Uterus (tissue), 4 donors: ENCODE results near the gene AUTS2. TPM values are rescaled to one million over a fixed set of nuclear protein-coding genes. Genes with fewer than 3 reads are reported as not detected.

Source experiments
- DNase-seq, 2 donors: peaks; one replicate each; pipeline ENCODE4 v3.0.0-alpha.2; 2019 to 2020
- H3K27ac ChIP-seq, 2 donors: fragments of 200-600 bp; sonication (generic); 1 replicate in 1 of 2; 2 replicates in 1 of 2; pipeline ENCODE4 v1.5.1; 2016 to 2018
- H3K27me3 ChIP-seq, 2 donors: fragments of 200-600 bp; sonication (generic); one replicate each; pipeline ENCODE4 v1.5.1; 2018 to 2019; ENCODE audit warnings: control low read depth in 1 of 2
- H3K36me3 ChIP-seq, 2 donors: fragments of 200-600 bp; sonication (generic); one replicate each; pipeline ENCODE4 v1.5.1; 2019; ENCODE audit warnings: control low read depth in 1 of 2
- H3K4me1 ChIP-seq, 2 donors: fragments of 200-600 bp; sonication (generic); one replicate each; pipeline ENCODE4 v1.5.1; 2018 to 2019; ENCODE audit warnings: control low read depth in 1 of 2
- H3K4me3 ChIP-seq, 2 donors: fragments of 200-600 bp; sonication (generic); 1 replicate in 1 of 2; 2 replicates in 1 of 2; pipeline ENCODE4 v1.5.1; 2018 to 2019; ENCODE audit warnings: mild to moderate bottlenecking in 1 of 2
- H3K9me3 ChIP-seq, 2 donors: fragments of 200-600 bp; sonication (generic); one replicate each; pipeline ENCODE4 v1.5.1; 2019; ENCODE audit warnings: control low read depth in 1 of 2
- CTCF ChIP-seq, 4 experiments: fragments of 200-600 bp in 2 of 4; fragments of 450-650 bp in 2 of 4; sonication (generic) in 2 of 4; IDR thresholded peaks; one replicate each; pipeline ENCODE4 v1.5.1; 2016 to 2019; ENCODE audit warnings: antibody characterized with exemption in 4 of 4, mild to moderate bottlenecking in 2 of 4, moderate library complexity in 1 of 4
- POLR2A ChIP-seq, 2 donors: fragments of 450-650 bp; IDR thresholded peaks; one replicate each; pipeline ENCODE4 v1.6.1; 2016; ENCODE audit warnings: antibody characterized with exemption in 2 of 2, mild to moderate bottlenecking in 1 of 2, moderate library complexity in 1 of 2
- intact Hi-C: fragments of 100-400 bp; cut with DNase I; formaldehyde crosslinking; loops from one replicate; pipeline ENCODE4 v1.15.1; 2023; ENCODE audit warnings: low total_unique reads
- total RNA-seq, 4 donors: library from RNA; depleted of rRNA in 3 of 4; stranded (reverse); fragments of >200 nt in 3 of 4; gene quantifications; one replicate each; pipeline versions ENCODE4 v1.1.0 to v1.2.4, GENCODE V29; 2014 to 2023
- donor health status: DM: yes; HTN: yes; CAD: no.

Gene AUTS2
- total RNA-seq, 4 donors from 2014 or later: 10.5 to 58.2 (median 30.0) TPM

- Histone ChIP-seq H3K27ac (no peak overlapping the region), H3K4me3 (no peak overlapping the region), H3K9me3 (no peaks in the 10 kb centered on the region), H3K27me3 (no peaks in the 10 kb centered on the region), H3K4me1 (no peaks in the 10 kb centered on the region), H3K36me3 (no peaks in the 10 kb centered on the region)
- DNase-seq: no peak
- no peak for TF ChIP-seq CTCF (IDR thresholded peaks at IDR 0.05)
- no peak for TF ChIP-seq POLR2A (IDR thresholded peaks at IDR 0.05)
- intact Hi-C loops: no loop called here
Measured at GRCh38 chr7:70114806-70115205, 516.5 kb downstream of the AUTS2 start.

DNA sequence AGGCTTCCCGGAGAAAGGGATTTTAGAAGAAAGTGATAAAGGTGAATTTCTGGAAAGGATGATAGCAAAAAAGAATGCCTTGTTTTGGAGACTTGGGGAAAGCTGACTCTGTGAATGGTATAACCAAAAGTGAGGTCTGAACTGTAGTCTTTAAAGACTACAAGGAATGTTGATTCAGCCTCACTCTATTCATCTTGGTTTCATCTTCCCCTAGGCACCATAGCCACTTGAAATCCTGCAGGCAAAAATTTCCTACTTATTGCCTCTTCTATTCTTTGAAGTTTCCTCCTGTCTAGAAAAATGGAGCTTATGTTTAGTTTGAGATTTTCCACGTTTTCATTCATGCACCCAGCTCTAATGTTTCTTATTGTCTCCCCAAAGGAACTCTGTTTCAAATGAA lies 518.0 kb downstream of the AUTS2 start:
- Histone ChIP-seq H3K4me3 (no peak overlapping the region), H3K36me3 (no peaks in the 10 kb centered on the region), H3K9me3 (no peaks in the 10 kb centered on the region), H3K27ac (no peak overlapping the region), H3K27me3 (no peaks in the 10 kb centered on the region), H3K4me1 (no peaks in the 10 kb centered on the region)
- DNase-seq: no peak
- TF ChIP-seq CTCF (IDR thresholded peaks at IDR 0.05) (no peak), POLR2A (IDR thresholded peaks at IDR 0.05) (no peak)
- intact Hi-C loops: no loop called here

- Histone ChIP-seq H3K4me1 (no peaks in the 10 kb centered on the region), H3K4me3 (no peak overlapping the region), H3K36me3 (no peaks in the 10 kb centered on the region), H3K27ac (no peak overlapping the region), H3K27me3 (no peaks in the 10 kb centered on the region), H3K9me3 (peaks cover 0 to 5% of the 10 kb centered on the region in 2 donors)
- intact Hi-C loops: no loop called here
- no peak for TF ChIP-seq CTCF (IDR thresholded peaks at IDR 0.05)
- no peak for TF ChIP-seq POLR2A (IDR thresholded peaks at IDR 0.05)
- no peak for DNase-seq
Measured at GRCh38 chr7:70116867-70117266, 518.6 kb downstream of the AUTS2 start.

- Histone ChIP-seq H3K9me3 (peaks cover 0 to 9% of the 10 kb centered on the region in 2 donors), H3K27me3 (no peaks in the 10 kb centered on the region), H3K27ac (no peak overlapping the region), H3K4me3 (no peak overlapping the region), H3K4me1 (no peaks in the 10 kb centered on the region), H3K36me3 (no peaks in the 10 kb centered on the region)
- intact Hi-C loops: no loop called here
- no peak for DNase-seq
- TF ChIP-seq POLR2A (IDR thresholded peaks at IDR 0.05): no peak
- TF ChIP-seq CTCF (IDR thresholded peaks at IDR 0.05): no peak
Measured at GRCh38 chr7:70120851-70121250, 522.6 kb downstream of the AUTS2 start.

DNA sequence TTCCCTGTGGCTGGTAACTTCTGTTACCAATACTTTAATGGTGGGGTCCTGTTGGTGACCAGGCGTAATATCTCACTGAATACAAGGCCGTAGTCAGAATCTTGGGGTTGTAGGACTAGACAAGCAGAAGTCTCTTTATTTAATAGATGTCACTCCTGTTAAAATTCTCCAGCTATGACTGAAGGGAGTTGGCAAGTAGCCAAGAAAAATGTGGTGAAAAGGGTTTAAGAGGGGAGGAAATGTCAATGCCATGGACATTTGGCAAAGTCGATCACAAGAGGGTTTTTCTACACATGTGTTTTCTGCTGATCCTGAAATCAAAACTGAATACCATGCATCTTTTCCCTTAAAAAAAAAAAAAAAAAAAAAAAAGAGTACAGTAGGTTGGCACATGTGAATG lies 533.5 kb downstream of the AUTS2 start:
- H3K9me3 ChIP-seq: no peaks in the 10 kb centered on the region
- no peak overlapping the region for H3K27ac ChIP-seq
- H3K4me3 ChIP-seq: no peak overlapping the region
- DNase-seq: no peak
- TF ChIP-seq CTCF (IDR thresholded peaks at IDR 0.05) (no peak), POLR2A (IDR thresholded peaks at IDR 0.05) (no peak)
- intact Hi-C loops: no loop called here
- H3K4me1 ChIP-seq: no peaks in the 10 kb centered on the region
- H3K27me3 ChIP-seq: no peaks in the 10 kb centered on the region
- H3K36me3 ChIP-seq: no peaks in the 10 kb centered on the region
